ENCODE measurements around the gene NINJ2.

DNA sequence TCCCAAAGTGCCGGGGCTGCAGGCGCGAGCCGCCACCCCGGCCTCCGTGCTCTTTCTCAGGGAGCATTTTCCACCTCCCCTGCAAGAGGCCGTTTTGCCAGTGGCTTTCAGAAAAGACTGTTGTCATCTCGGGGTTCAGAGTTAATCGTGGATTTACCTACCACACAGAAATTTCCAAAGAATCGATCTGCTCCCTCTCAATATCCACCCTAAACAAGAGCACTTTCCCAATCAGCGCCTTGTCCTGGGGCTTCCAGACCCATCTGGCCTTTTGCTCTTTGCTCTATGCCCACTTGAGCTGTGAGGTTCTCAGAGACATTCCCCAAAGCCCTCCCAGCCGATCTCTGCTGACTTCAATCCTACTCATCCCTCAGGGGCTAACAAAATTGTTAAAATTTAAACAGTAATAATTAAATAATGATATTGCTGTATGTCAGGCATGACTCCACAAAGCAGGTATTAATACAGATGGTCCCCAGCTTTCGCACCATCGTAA lies 86.6 kb downstream of the NINJ2 start:
- TF ChIP-seq CTCF (IDR thresholded peaks at IDR 0.05), result no peak
- no peak for TF ChIP-seq POLR2A (IDR thresholded peaks at IDR 0.05)
- no peak for TF ChIP-seq POLR2AphosphoS5 (IDR thresholded peaks at IDR 0.05)
- no peak for TF ChIP-seq EP300 (IDR thresholded peaks at IDR 0.05; ENCODE audit: low read depth)
